GM19467 (cell line): Measurements from ENCODE around the gene ARHGEF10L.

Source experiments
- ATAC-seq: cut with Tn5 transposase; IDR thresholded peaks from one replicate; pipeline ENCODE4 v1.9.1; 2021; ENCODE audit warnings: mild to moderate bottlenecking, moderate library complexity; ENCODE audit not compliant: unreplicated experiment

The ARHGEF10L gene

DNA sequence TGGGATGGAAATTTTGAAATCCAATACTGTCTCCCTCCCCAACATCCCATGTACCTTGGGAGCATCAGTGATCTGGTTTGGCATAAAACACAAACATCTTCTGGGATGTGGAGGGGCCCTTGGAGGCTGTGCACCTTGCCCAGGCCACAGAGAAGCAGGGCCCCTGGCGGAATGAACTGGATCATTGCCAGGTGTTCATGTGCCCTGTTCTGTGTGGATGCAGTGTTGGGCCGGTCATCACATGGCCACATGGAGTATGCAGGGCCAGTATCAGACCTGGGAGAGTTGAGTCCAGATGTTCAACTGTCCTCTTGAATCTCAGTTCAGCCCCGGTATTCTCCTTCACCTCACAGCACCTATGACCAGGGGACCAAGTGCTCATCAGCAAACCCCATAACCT is 26.9 kb downstream of the ARHGEF10L start:
- ATAC-seq = no peak

DNA sequence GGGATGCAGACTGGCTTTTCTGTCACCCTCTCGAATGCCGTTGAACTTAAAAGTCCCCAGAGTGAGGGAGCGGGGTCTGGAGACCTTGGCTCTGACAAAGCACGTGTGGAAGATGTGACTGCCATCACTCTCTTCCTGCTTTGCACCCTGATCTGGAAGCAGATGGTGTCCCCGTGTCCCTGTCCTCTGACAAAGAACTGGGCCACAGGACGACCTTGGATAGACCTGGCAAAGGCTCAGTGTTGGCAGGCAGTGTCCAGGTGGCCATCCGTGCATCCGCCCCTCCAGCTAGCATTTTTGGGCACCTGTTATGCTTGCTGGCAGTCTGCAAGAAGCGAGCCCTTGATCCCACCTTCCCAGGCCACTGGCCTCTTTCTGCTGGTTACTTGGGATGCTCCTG is 27.4 kb downstream of the ARHGEF10L start:
- ATAC-seq = no peak

DNA sequence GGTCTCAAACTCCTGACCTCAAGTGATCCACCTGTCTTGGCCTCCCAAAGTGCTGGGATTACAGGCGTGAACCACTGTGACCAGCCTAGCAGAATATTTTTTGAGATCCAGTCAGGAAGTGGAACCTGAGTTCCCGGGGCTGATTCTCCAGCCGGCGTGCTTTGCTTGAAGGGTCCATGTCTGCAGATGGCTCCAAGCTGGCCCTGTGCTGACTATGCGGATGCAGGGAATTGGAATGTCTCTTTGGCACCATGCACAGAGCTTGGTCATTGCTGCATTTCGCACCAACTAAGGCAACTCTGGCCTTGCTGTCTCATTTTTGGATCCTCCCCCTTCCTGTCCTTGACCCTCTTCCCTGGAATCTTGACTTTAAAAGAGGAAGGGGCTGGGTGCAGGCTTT is 28.1 kb downstream of the ARHGEF10L start:
- ATAC-seq = no peak

DNA sequence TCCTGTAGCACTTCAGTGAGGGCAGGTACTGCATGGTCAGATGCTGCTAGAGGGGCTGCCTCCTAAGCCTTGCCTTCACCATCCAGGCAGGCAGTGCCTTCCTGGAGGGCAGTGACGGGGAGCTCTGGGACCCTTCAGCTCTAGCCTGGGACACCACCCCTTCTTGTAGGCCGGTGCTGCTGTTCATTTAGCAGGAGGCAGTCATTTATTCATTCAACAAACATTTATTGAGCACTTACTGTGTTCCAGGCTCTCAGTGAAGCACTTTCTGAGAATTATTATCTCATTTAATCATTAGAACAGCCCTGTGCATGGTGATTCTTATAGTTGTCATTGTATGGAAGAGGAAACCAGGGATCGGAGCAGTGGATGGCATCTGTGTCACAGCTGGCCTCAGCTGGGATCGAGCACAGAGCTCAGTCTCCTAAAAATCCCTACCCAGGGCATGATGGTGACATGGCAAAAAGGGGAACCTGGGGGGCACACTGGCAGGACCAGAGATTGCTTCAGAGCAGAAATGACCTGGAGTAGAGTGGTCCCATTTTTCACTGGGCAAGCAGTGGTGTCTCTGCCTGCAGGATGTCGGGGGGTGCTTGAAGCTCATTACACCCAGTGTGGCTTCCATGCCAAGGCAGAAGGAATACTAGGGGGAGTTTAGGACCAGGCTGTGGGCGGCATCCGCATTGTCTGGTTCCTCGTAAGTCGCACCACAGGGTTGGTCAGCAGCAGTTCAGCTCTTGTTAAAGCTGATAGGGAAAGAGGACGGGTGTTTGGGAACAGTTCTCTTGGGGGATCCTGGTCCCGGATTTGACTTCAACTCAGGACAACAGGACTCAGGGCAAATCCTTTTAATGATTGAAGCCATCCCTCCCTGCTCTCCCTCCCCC is 28.8 kb downstream of the ARHGEF10L start:
- no peak for ATAC-seq

DNA sequence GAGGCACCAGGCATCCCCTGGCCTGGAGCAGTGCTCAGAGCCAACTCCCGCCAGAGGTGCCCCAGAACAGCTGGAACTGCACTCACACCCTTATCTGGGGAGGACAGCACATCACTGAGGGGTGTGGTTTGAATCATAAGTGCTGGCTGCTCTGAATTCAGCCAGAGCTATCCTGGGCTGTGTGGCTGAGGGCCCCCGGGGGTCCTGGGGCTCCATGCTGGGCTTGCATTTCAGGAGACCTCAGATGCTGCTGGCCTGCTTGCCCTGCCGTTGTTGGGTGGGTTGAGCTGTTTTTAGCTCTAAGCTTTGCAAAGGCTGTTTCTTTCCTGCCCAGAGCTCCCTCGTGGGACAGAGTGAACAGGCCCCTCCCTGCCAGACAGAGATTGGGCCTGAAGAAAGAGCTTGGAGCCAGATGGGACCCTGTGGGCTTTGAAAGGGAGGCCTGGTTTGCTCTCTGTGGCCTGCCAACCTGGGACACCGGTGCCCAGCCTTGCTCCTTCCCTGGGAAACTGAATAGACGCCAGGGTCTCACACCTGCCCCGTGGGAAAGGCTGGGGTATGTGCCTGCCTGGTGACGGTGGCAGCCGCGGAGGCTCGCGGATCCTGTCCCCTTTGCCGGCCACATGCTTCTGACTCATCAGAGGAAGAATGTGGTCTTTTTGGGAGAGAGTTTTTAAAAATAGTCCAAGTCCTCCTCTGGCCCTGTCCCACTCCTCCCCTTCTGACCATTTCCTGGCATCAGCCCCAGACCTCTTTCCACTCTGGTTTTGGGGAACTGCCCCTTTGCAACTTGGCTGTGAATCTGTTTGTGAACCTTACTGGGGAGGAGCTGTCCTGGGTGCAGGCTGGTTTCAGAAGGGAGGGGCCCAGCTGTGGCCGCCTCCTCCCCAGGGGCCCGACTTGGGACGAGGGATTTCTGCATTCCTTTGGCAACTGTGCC is 30.0 kb downstream of the ARHGEF10L start:
- ATAC-seq = no peak

DNA sequence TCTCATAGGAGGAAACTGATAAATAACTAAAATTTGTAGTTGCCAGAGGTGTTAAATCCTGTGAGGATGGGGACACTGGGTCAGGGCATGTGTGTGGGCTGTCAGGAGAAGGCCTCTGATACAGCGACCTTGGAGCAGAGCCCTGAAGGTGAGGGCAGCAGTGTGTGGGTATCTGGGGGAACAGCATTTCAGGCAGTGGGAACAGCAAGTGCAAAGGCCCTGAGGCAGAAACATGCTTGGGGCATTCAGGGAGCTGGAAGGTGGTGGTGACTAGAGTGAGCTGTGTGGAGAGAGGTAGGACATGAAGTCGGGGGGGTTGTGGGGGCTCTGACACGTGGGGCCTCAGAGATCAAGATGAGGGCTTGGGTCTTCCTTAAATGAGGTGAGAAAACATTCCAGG is 30.7 kb downstream of the ARHGEF10L start:
- no peak for ATAC-seq

DNA sequence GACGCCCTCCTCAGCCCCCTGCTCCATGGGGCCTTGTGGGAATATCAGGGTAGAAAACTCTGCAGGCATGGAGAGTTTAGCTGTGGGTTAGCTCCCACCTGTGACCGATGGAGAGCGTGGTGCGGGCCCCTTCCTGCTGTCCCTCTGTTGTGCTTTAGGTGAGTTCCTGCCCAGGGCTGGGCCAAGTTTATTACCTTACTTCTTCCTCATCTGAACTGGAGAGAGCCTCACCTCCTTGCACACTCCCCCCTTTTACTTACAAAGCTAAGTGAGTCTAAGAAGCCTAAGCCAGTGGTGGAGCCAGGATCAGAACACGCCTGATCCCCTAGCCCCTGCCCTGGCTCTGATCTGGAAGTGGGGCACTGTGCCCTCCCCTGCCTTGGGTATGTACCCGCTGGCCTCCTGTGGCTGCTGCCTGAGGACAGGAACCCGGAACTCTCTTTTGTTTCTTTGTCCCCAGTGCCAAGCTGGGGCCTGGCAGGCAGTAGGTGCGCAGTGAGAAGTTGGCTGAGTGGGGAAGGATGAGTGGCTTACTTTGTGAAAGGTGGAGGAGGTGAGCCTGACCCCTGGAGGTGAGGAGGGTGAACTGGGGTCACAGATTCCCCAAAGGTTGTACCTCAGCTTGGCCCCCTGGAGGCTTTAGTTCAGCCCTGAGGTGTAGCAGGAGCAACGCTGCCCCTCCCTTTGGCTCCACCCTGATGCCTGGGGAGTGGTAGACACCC is 32.9 kb downstream of the ARHGEF10L start:
- ATAC-seq = no peak

DNA sequence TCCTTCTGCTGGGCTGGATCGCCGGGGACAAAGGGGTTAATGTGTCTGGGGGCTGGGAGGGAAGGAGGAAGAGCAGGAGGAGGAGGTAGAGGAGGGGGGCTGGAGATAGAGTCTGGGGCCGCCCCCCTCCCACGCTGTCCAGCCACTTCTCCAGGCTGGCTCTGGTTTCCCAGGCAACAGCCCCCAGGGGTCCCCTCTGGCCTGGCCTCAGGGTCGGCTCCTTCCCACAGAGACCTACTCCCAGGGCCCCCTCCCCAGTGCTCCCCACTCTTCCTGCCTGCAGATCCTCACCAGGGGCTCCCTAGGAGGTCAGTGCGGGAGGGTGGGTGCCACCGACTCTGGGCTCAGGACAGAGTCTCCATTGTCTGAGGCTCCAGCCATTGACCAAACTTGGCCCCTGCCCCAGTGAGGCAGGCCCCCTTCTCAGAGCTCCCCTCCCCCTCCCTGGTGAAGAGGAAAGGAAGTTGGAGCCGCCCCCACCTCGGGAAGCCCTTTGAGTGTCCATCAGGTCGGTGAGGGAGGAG is 34.1 kb downstream of the ARHGEF10L start:
- no peak for ATAC-seq

DNA sequence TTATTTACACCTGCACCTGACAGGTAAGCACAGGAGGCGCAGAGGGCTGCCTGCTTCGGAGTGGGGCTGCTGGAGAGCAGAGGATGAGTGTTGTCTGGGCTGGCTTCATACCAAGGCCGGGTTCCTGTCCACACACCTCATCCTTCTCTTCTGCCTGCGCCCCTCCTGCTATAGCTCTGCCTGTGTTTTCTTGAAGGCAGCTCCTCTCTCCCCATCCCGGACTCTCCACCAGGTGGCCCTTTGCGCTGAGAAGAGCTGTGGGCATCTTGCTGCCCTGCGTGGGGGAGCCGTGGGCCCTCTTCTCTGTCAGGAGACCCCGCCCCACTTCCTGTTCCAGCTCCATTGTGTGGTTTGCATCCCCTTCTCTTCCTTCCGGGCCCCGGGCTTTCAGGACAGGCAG is 35.0 kb downstream of the ARHGEF10L start:
- no peak for ATAC-seq

DNA sequence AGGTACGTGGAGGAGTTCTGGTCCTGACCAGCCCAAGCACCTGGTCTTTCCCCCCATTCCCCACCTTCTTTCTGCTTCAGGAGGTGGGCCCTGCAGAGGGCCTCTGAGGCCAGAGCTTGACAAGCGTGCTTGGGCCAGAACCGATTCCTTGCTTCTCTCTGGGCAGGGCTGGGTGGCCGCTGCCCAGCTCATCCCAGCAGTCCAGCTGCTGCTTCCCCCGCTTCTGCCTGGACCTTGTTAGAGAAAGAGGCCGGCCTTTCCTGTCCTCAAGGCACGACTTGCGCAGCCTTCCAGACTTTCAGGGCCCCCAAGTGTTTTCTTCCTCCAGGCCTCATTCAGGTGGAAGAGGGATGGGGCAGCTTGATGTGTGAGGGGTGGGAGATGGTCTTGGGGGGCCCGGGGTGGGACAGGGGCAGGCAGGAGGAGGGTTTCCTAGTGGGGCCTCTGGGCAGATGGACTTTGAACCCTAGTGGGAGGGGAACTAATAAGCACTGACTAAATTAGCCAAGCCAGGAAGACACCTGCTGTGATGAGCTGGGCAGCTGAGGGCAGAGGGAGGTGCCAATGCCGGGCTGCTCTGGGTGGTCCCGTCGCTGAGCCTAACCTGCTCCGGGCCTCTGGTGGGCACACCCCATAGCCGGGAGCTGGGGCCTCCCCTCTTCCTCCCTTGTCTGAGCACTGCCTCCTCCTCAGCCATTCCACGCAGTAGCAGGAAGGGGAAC is 36.5 kb downstream of the ARHGEF10L start:
- ATAC-seq = no peak

DNA sequence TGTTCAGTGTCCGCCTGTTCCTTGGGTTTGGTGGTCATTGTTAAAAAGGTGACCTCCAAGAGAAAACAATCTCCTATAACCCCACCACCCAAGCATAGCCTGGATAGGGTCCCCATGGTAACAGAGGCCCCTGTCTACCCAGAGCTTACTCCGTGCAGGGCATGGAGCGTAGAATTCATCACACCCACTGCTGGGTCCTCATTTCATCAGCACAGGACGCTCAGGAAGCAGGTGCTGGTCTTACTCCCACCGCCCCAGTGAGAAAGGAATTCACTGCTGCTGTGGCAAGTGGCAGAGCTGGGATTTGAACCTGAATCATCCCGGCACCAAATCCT is 37.0 kb downstream of the ARHGEF10L start:
- ATAC-seq = no peak

DNA sequence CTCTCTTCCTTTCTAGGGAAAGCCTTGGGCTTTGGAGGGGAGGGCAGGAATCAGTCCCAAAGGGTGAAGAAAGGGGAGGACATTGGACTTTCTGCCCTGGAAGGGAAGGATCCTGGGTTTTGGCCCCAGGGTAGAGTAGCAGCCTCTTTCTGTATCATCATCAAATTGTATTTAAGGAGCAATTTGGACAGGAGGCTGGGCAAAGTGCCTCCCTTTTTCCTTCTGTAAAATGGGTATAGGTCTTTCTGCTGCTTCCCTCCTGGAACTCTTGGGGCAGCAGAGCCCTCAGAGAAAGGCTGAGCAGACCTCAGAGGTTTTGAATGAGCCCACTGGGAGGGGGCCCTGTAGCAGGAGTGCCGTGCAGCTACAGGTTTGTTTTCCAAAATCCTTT is 38.4 kb downstream of the ARHGEF10L start:
- no peak for ATAC-seq

DNA sequence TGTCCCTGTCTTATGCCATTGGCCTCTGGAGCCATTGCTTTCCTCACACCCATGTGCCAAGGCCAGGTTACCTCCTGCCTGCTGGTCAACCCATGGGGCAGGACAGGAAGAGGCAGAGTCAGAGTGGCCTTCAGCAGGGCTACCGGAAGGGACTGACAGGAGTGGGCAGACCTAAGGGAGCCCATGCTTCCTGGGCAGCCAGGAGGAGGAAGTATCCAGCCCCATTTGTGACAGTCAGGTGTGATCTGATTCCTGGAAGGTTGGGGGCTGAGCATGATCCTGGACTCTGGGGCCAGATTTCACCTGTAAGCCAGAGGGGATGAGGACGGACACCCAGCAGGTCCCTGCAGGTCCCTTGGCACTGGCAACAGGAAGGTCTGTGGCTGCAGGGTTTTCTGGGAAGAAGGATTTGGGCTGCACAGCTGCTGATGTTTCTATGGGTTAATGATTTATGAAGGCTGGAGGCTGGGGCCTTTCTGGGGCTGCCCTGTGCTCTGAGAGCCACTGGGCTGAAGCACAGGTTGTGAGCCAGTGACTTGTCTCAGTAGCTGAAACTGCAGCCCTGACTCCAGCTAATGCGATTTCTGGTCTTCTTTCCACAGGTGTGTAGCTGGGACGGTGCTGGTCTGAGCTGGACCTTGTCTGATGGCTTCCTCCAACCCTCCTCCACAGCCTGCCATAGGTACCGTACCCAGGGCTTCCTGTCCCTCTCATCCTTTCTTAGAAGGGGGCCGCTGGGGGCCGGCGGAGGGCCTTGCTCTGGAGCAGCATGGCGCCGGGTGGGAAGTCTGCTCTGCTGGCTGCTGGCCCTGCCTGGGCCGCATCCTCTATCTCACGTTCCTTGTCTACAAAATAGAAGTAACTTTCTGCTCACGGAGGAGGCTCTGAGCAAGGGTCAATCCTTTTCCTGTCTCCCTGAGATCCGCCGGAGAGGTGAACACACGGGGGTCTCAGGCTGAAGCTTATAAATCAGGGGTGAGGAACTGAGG is 40.7 kb downstream of the ARHGEF10L start:
- no peak for ATAC-seq

DNA sequence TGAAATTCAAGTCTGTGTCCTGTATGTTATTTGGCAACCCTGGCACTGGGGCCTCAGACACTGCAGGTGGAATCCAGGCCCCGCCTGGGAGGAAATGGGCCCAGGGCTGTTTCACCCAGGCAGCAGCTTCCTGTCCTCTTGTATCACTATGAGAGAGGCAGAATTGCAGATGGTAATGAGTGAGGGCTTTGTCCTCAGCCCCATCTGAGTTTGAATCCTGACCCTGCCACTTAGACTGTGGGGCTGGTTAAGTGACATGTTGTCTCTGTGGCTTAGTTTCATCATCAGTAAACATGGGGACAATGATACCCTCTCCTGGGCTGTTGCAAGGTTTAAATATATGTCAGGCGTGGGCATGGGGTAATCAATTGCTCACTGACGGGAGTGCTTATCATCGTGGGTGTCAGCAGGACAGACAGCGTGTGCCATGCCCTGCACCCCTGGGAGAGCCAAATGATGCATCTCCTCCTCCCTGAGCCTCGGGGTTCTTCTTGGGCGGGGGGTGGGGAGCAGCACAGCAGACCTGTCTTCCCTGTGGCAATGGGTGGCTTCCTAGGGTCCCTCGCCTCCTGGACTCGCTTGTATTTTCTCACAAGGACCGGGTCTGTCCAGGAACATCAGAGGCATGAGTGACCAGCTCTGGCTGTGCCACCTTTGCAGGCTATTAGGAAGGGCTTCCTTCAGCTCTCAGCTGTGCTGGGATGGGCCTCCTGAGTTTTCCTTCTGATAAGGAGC is 42.1 kb downstream of the ARHGEF10L start:
- ATAC-seq = no peak

DNA sequence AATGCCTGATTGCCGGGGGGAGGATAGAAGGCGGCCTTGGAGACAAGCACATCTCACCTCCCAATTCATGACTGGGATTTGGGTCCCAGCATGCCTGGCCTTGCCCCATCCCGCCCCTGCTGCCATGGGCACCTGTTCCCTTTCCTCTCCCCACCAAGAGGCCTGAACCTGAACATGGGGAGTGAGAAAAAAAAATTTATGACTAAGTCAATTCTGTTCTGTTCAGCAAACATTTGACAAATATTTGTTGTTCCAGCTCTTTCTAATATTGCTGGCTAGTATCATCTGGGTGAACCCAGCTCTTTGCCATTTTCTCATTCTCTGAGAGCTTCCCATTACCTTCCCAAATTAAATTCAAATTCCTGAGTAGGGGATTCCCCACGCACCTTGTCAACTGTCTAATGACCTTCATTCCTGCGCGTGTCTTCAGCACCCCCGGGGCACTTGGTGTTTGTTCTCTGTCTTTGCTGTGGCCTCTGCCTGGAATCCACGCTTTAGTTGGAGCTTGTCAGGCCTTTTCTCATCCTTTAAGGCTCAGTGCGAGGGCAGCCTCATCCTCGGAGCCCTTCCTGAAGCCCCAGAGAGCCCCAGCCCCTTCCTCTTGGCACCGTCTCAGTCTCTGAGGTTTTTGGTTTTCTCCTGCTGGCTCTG is 42.8 kb downstream of the ARHGEF10L start:
- ATAC-seq = no peak

DNA sequence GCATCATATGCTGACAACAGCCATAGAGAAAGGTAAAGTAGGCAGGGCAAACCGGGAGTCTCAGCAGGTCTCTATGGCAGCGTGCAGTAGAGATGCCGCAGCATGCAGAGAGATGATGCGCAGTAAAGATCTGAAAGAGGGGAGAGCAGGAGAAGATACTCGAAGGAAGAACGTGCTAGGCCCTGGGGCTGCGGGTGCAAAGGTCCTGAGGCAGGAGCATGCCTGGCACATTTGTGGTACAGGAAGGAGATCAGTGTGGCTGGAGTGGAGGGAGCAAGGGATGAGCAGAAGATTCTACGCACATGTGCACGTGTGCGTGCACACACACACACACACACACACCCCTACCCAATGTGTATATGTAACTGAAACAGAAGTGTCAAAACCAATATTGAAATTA is 45.0 kb downstream of the ARHGEF10L start:
- no peak for ATAC-seq

DNA sequence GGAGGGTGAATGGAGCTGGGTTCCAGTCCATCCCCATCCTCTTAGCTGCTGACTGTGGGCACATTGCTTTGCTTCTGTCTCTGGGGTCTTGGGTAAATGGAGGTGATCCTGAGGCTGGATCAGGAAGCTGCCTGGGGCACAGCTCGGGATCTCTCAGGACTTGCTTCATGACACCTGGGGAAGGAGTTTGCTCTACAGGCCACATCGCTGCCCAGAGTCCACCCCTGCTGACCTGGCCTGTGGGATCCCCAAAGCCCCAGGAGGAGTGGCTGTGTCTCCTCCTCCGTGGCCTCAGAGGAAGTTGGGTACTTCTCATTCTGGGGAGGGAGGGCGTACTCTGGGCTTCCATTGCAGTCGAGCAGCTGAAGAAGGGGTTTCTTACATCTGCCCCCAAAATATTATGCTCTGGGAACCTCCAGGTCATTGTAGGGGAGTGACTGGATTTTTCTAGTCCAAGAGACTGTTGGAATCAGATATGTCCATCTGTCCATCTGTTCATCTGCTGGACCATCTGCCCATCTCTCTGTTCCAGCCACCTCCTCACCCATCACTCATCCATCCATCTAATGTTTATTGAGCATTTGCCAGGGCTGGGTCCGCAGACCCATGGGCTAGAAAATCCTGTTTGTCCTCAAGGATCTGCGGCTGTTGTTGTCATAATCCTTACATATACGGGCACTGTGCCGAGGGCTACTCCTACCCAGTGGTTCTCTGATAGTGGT is 45.9 kb downstream of the ARHGEF10L start:
- no peak for ATAC-seq
